Fibroblast of lung (primary cell): ENCODE data around the gene TRAK1. TPM values are rescaled to one million over a fixed set of nuclear protein-coding genes. Genes with fewer than 3 reads are reported as not detected.
A peak's percentile ranks its signal among the peaks of the same experiment; 100 is the strongest.

Source experiments
- DNase-seq, 2 donors: peaks; one replicate each; pipeline versions ENCODE4 v3.0.0 to v3.0.0-alpha.2; 2010; ENCODE audit warnings: low read depth in 2 of 2
- H2AFZ ChIP-seq: 2 replicates; pipeline ENCODE4 v1.5.1; 2012; ENCODE audit warnings: low read length, control low read depth, inconsistent platforms
- H3K27ac ChIP-seq: 2 replicates; pipeline ENCODE4 v1.5.1; 2011; ENCODE audit warnings: low read length, control low read depth; ENCODE audit not compliant: insufficient read depth
- H3K27me3 ChIP-seq: 2 replicates; pipeline ENCODE4 v1.5.1; 2011; ENCODE audit warnings: mild to moderate bottlenecking, low read length; ENCODE audit not compliant: control insufficient read depth, insufficient read depth
- H3K36me3 ChIP-seq: 2 replicates; pipeline ENCODE4 v1.5.1; 2011; ENCODE audit warnings: low read length; ENCODE audit not compliant: control insufficient read depth, insufficient read depth
- H3K4me1 ChIP-seq: 2 replicates; pipeline ENCODE4 v1.5.1; 2011; ENCODE audit warnings: low read length; ENCODE audit not compliant: control insufficient read depth, insufficient read depth; ENCODE audit errors: extremely low read depth
- H3K4me2 ChIP-seq: 2 replicates; pipeline ENCODE4 v1.5.1; 2011; ENCODE audit warnings: low read length, control low read depth; ENCODE audit not compliant: insufficient read depth; ENCODE audit errors: extremely low read depth
- H3K4me3 ChIP-seq, 4 experiments: fragments of 200-600 bp in 1 of 4; sonication (generic) in 1 of 4; replicated peaks in 1 of 4; 2 replicates each; pipeline ENCODE4 v1.5.1; 2011 to 2016; ENCODE audit warnings: low read length in 4 of 4, low read depth in 3 of 4, mild to moderate bottlenecking in 3 of 4, control low read depth in 2 of 4, inconsistent platforms in 1 of 4, mixed read lengths in 1 of 4; ENCODE audit not compliant: insufficient read depth in 1 of 4; ENCODE audit errors: control extremely low read depth in 1 of 4
- H3K79me2 ChIP-seq: 2 replicates; pipeline ENCODE4 v1.5.1; 2012; ENCODE audit warnings: mild to moderate bottlenecking, low read length, inconsistent platforms; ENCODE audit not compliant: control insufficient read depth, insufficient read depth
- H3K9ac ChIP-seq: 2 replicates; pipeline ENCODE4 v1.5.1; 2011; ENCODE audit warnings: mild to moderate bottlenecking, low read length, control low read depth; ENCODE audit not compliant: insufficient read depth
- H3K9me3 ChIP-seq: 2 replicates; pipeline ENCODE4 v1.5.1; 2012; ENCODE audit warnings: low read depth, low read length; ENCODE audit not compliant: control insufficient read depth, insufficient read depth
- H4K20me1 ChIP-seq: 2 replicates; pipeline ENCODE4 v1.5.1; 2011; ENCODE audit warnings: low read length; ENCODE audit not compliant: control insufficient read depth, insufficient read depth; ENCODE audit errors: extremely low read depth
- EZH2 ChIP-seq: IDR thresholded peaks from 2 replicates; pipeline ENCODE4 v1.5.1; 2012; ENCODE audit warnings: low read length, control low read depth, mild to moderate bottlenecking; ENCODE audit errors: missing control alignments
- polyA plus RNA-seq, 2 donors: library from polyadenylated mRNA; depleted of rRNA in 1 of 2; stranded (reverse) in 1 of 2; unstranded in 1 of 2; fragments of >200 nt; gene quantifications; 2 replicates each; pipeline ENCODE4 v1.2.1, GENCODE V29; 2011 to 2012; ENCODE audit warnings: missing spikeins in 1 of 2
- total RNA-seq: library from RNA; depleted of rRNA; stranded (reverse); fragments of >200 nt; gene quantifications from 2 replicates; pipeline ENCODE4 v1.2.1, GENCODE V29; 2014
- TF ChIP-seq, protein P1 (sequence below), 2 donors: IDR thresholded peaks in 1 of 2; conservative IDR thresholded peaks in 1 of 2; 1 replicate in 1 of 2; 2 replicates in 1 of 2; pipeline ENCODE4 v1.5.1; 2011 to 2012; ENCODE audit warnings: low read length in 2 of 2, control low read depth in 1 of 2, inconsistent platforms in 1 of 2, low read depth in 1 of 2, mild to moderate bottlenecking in 1 of 2

The TRAK1 gene
- total and polyA plus RNA-seq, 2 donors (not counting 1 experiment from before 2014, with no cell fraction given), result 37.8 to 44.0 TPM

DNA sequence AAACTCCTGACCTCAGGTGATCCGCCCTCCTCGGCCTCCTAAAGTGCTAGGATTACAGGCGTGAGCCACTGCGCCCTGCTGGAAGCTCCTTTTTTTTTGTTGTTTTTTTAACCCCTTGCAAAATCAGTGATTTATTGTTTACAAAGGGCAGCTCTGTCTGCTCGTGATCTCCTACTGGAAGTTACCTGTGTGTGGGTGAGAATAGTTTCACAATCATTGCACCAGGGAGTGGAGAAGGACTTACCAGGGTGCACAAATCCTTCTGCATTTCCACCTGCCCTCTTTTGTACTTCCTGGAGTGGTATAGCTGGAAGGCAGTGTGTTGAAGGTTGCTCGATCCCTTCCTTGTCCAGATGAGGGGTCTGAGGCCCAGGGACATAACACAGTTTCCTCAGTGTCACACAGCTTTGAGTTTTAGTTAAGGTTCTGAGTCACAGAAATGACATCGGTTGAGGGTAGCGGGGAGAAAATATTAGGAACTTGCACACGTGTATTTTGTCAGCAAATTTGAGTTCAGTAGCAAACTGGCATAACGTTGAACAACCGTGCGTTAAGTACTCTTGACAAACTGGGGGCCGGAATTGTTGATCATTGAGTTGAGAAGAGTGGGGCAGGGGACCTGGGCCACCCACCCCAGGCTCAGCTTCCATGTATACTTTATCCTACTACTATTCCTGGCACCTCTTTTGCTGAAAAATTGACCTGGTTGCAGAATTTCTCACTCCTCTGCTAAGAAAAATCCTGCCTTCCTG is 11.3 kb upstream of the TRAK1 start:
- no peak overlapping the region for H3K4me3 ChIP-seq
- peak overlapping the region; percentile 62 for H3K27ac ChIP-seq
- H3K4me1 ChIP-seq, result peaks cover 10% of the 10 kb centered on the region
- H3K79me2 ChIP-seq, result peaks cover 67% of the 10 kb centered on the region
- H2AFZ ChIP-seq, result no peak overlapping the region
- no peak for DNase-seq
- H3K36me3 ChIP-seq, result no peaks in the 10 kb centered on the region
- no peak overlapping the region for H3K9ac ChIP-seq
- H3K27me3 ChIP-seq, result no peaks in the 10 kb centered on the region
- TF ChIP-seq, protein P1, sequence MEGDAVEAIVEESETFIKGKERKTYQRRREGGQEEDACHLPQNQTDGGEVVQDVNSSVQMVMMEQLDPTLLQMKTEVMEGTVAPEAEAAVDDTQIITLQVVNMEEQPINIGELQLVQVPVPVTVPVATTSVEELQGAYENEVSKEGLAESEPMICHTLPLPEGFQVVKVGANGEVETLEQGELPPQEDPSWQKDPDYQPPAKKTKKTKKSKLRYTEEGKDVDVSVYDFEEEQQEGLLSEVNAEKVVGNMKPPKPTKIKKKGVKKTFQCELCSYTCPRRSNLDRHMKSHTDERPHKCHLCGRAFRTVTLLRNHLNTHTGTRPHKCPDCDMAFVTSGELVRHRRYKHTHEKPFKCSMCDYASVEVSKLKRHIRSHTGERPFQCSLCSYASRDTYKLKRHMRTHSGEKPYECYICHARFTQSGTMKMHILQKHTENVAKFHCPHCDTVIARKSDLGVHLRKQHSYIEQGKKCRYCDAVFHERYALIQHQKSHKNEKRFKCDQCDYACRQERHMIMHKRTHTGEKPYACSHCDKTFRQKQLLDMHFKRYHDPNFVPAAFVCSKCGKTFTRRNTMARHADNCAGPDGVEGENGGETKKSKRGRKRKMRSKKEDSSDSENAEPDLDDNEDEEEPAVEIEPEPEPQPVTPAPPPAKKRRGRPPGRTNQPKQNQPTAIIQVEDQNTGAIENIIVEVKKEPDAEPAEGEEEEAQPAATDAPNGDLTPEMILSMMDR (conservative IDR thresholded peaks at IDR 0.05 in 1 of 2, IDR thresholded peaks at IDR 0.05 in 1 of 2; ENCODE audit: low read depth in 1 of 2, low read length in 2 of 2), result no peak
- no peak for TF ChIP-seq EZH2
- H3K4me2 ChIP-seq, result peak overlapping the region; percentile 30
- H4K20me1 ChIP-seq, result no peaks in the 10 kb centered on the region
- H3K9me3 ChIP-seq, result no peaks in the 10 kb centered on the region

DNA sequence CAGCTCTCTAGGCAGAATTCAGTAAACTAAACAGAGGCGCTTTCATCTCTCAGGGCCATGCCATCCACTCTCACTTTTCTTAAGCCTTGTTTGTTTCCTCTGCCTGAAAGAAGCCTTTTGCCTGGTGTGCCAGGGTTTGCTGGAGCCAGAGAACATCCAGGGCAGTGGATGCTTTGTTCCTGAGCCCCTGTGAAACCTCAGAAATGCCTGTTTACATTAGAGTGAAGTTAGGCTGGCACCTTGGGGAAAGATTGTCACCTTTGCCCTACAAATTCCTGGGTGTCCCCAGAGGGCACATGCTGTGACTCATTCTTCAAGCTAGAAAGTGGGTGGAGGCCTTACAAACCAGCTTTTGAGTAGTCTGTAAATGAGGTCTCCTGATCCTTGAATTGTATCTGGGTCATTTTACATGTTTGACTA is 10.7 kb upstream of the TRAK1 start:
- no peaks in the 10 kb centered on the region for H3K27me3 ChIP-seq
- H3K27ac ChIP-seq, result peak overlapping the region; percentile 62
- H2AFZ ChIP-seq, result no peak overlapping the region
- peaks cover 64% of the 10 kb centered on the region for H3K79me2 ChIP-seq
- peak overlapping the region; percentile 30 for H3K4me2 ChIP-seq
- TF ChIP-seq, protein P1 (conservative IDR thresholded peaks at IDR 0.05 in 1 of 2, IDR thresholded peaks at IDR 0.05 in 1 of 2; ENCODE audit: low read depth in 1 of 2, low read length in 2 of 2), result no peak
- no peak for TF ChIP-seq EZH2
- H3K4me1 ChIP-seq, result peaks cover 10% of the 10 kb centered on the region
- DNase-seq, result peak; percentile 45 to 72
- no peaks in the 10 kb centered on the region for H3K9me3 ChIP-seq
- H3K4me3 ChIP-seq, result no peak overlapping the region
- no peak overlapping the region for H3K9ac ChIP-seq
- no peaks in the 10 kb centered on the region for H4K20me1 ChIP-seq
- H3K36me3 ChIP-seq, result no peaks in the 10 kb centered on the region

DNA sequence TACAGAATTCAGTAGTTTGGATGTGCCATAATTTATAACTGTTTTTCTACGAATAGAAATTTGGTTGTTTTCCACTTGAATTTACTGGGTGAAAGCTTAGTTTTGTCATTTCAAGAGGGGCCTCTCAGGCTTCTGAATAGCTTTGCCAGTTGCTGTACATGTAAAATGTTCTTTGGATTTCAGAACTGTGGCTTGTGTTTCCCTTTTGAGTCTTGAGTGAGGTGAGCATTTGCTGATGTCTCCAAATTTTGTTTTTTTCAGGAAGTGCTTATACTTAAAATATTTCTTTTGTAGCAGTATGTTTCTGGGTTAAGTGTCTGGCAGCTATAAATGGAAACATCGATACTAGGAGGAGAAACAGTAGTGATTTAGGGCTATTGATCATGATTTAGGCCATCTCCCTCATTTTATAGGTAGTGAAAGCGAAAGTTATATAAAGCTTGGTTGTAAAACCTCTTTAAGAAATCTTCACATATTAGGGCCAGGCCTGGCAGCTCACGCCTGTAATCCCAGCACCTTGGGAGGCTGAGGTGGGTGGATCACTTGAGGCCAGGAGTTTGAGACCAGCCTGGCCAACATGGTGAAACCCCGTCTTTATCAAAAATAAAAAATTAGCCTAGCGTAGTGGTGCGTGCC is 9.2 kb upstream of the TRAK1 start:
- H3K36me3 ChIP-seq, result no peaks in the 10 kb centered on the region
- DNase-seq, result no peak
- H3K27ac ChIP-seq, result no peak overlapping the region
- H3K27me3 ChIP-seq, result no peaks in the 10 kb centered on the region
- H3K79me2 ChIP-seq, result peaks cover 59% of the 10 kb centered on the region
- no peak overlapping the region for H3K4me2 ChIP-seq
- H3K9me3 ChIP-seq, result no peaks in the 10 kb centered on the region
- no peak overlapping the region for H3K9ac ChIP-seq
- H3K4me1 ChIP-seq, result peaks cover 10% of the 10 kb centered on the region
- no peaks in the 10 kb centered on the region for H4K20me1 ChIP-seq
- H2AFZ ChIP-seq, result no peak overlapping the region
- no peak for TF ChIP-seq EZH2
- TF ChIP-seq, protein P1 (conservative IDR thresholded peaks at IDR 0.05 in 1 of 2, IDR thresholded peaks at IDR 0.05 in 1 of 2; ENCODE audit: low read depth in 1 of 2, low read length in 2 of 2), result no peak
- no peak overlapping the region for H3K4me3 ChIP-seq
